ENCODE data around the gene FBN1.

Gene FBN1

DNA sequence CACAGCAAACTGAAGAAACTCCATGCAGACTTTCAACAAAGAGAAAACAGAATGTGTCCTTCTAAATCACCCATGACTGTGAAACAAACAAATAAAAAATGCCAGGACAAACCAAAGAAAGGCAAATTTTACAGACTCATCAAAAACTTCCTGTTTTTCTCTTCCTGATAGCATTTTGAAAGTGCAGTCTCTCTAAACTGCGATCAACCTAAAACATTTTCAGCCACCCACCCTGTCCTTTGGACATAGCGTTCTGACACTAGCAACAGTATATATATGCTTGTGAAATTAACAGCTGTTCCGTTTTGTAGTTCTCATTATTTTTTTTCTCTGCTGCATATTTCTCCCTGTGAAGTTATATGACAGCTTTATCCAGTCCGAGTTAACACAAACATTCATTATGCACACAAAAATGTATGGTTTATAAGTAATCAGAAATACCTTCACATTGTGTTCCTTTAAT is 151.7 kb downstream of the FBN1 start:
- no peak overlapping the region for H2BK12ac ChIP-seq (ENCODE audit: low read length)
- H2BK120ac ChIP-seq (ENCODE audit: low read depth, low read length), result no peak overlapping the region
- no peak overlapping the region for H3K14ac ChIP-seq (ENCODE audit: low read length)
- H3K23ac ChIP-seq (ENCODE audit: low read depth, low read length, poor library complexity), result no peak overlapping the region
- no peak overlapping the region for H3K4me3 ChIP-seq (ENCODE audit: low read length in 2 of 2)
- no peak overlapping the region for H3K4me2 ChIP-seq (ENCODE audit: insufficient read depth, low read length, poor library complexity, severe bottlenecking)
- H2BK15ac ChIP-seq (ENCODE audit: low read length), result no peak overlapping the region
- H4K8ac ChIP-seq (ENCODE audit: low read depth, low read length), result no peak overlapping the region
- H4K91ac ChIP-seq (ENCODE audit: low read depth, low read length, poor library complexity), result no peak overlapping the region
- H3K36me3 ChIP-seq (replicated peaks in 1 of 2; ENCODE audit: control insufficient read depth in 2 of 2, insufficient read depth in 2 of 2, low read length in 2 of 2), result peaks cover 6 to 62% of the 10 kb centered on the region in 2 donors
- H3K79me1 ChIP-seq (ENCODE audit: low read depth, low read length), result no peaks in the 10 kb centered on the region
- no peak overlapping the region for H3K18ac ChIP-seq (ENCODE audit: low read length)
- H2BK5ac ChIP-seq (ENCODE audit: low read length), result no peak overlapping the region
- no peaks in the 10 kb centered on the region for H3K9me3 ChIP-seq (replicated peaks in 1 of 2; ENCODE audit: control insufficient read depth in 2 of 2, insufficient read depth in 1 of 2, low read depth in 1 of 2, low read length in 2 of 2)
- no peaks in the 10 kb centered on the region for H3K4me1 ChIP-seq (ENCODE audit: control insufficient read depth in 2 of 2, insufficient read depth in 1 of 2, low read depth in 1 of 2, low read length in 2 of 2)
- H3K27ac ChIP-seq (replicated peaks; ENCODE audit: low read length), result no peak overlapping the region
- no peak for DNase-seq (ENCODE audit: low spot score)
- H3K4ac ChIP-seq (ENCODE audit: low read length), result no peak overlapping the region
- no CpG with 5 or more reads among the region's 4 CpGs for WGBS, 2 donors (ENCODE audit: extremely low coverage in 2 of 2, insufficient read length in 2 of 2, insufficient replicate concordance in 1 of 2)
- H3K27me3 ChIP-seq (ENCODE audit: control insufficient read depth in 3 of 3, insufficient read depth in 3 of 3, low read depth in 1 of 3, low read length in 3 of 3), result no peaks in the 10 kb centered on the region
- H2AK5ac ChIP-seq (ENCODE audit: low read depth, low read length), result no peak overlapping the region
- H2AFZ ChIP-seq (ENCODE audit: low read length), result no peak overlapping the region
- H3K9ac ChIP-seq (ENCODE audit: low read depth, low read length, poor library complexity), result no peak overlapping the region

GRCh38 chr15:48493084-48493762 is 152.3 kb downstream of the FBN1 start:
- no peak overlapping the region for H3K14ac ChIP-seq (ENCODE audit: low read length)
- H2AFZ ChIP-seq (ENCODE audit: low read length), result no peak overlapping the region
- H2BK120ac ChIP-seq (ENCODE audit: low read depth, low read length), result no peak overlapping the region
- no peak overlapping the region for H2AK5ac ChIP-seq (ENCODE audit: low read depth, low read length)
- H3K9me3 ChIP-seq (replicated peaks in 1 of 2; ENCODE audit: control insufficient read depth in 2 of 2, insufficient read depth in 1 of 2, low read depth in 1 of 2, low read length in 2 of 2), result no peaks in the 10 kb centered on the region
- H3K23ac ChIP-seq (ENCODE audit: low read depth, low read length, poor library complexity), result no peak overlapping the region
- no peaks in the 10 kb centered on the region for H3K27me3 ChIP-seq (ENCODE audit: control insufficient read depth in 3 of 3, insufficient read depth in 3 of 3, low read depth in 1 of 3, low read length in 3 of 3)
- no peak overlapping the region for H3K9ac ChIP-seq (ENCODE audit: low read depth, low read length, poor library complexity)
- H4K91ac ChIP-seq (ENCODE audit: low read depth, low read length, poor library complexity), result no peak overlapping the region
- H3K36me3 ChIP-seq (replicated peaks in 1 of 2; ENCODE audit: control insufficient read depth in 2 of 2, insufficient read depth in 2 of 2, low read length in 2 of 2), result peaks cover 8 to 66% of the 10 kb centered on the region in 2 donors
- H3K4ac ChIP-seq (ENCODE audit: low read length), result no peak overlapping the region
- no CpG with 5 or more reads among the region's 1 CpG for WGBS, 2 donors (ENCODE audit: extremely low coverage in 2 of 2, insufficient read length in 2 of 2, insufficient replicate concordance in 1 of 2)
- H3K79me1 ChIP-seq (ENCODE audit: low read depth, low read length), result no peaks in the 10 kb centered on the region
- no peak overlapping the region for H2BK15ac ChIP-seq (ENCODE audit: low read length)
- no peak for DNase-seq (ENCODE audit: low spot score)
- no peaks in the 10 kb centered on the region for H3K4me1 ChIP-seq (ENCODE audit: control insufficient read depth in 2 of 2, insufficient read depth in 1 of 2, low read depth in 1 of 2, low read length in 2 of 2)
- no peak overlapping the region for H3K4me3 ChIP-seq (ENCODE audit: low read length in 2 of 2)
- H2BK12ac ChIP-seq (ENCODE audit: low read length), result no peak overlapping the region
- H3K18ac ChIP-seq (ENCODE audit: low read length), result no peak overlapping the region
- no peak overlapping the region for H3K27ac ChIP-seq (replicated peaks; ENCODE audit: low read length)
- H4K8ac ChIP-seq (ENCODE audit: low read depth, low read length), result no peak overlapping the region
- no peak overlapping the region for H2BK5ac ChIP-seq (ENCODE audit: low read length)
- H3K4me2 ChIP-seq (ENCODE audit: insufficient read depth, low read length, poor library complexity, severe bottlenecking), result no peak overlapping the region

GRCh38 chr15:48486228-48486627 is 159.3 kb downstream of the FBN1 start:
- Histone ChIP-seq H3K14ac (ENCODE audit: low read length) (no peak overlapping the region), H3K4me3 (ENCODE audit: low read length in 2 of 2) (no peak overlapping the region), H2AK5ac (ENCODE audit: low read depth, low read length) (no peak overlapping the region), H3K27me3 (ENCODE audit: control insufficient read depth in 3 of 3, insufficient read depth in 3 of 3, low read depth in 1 of 3, low read length in 3 of 3) (peaks cover 0 to 1% (median 0%) of the 10 kb centered on the region in 3 experiments), H2AFZ (ENCODE audit: low read length) (no peak overlapping the region), H2BK120ac (ENCODE audit: low read depth, low read length) (no peak overlapping the region), H4K91ac (ENCODE audit: low read depth, low read length, poor library complexity) (no peak overlapping the region), H2BK12ac (ENCODE audit: low read length) (no peak overlapping the region), H2BK5ac (ENCODE audit: low read length) (no peak overlapping the region), H4K8ac (ENCODE audit: low read depth, low read length) (no peak overlapping the region), H3K4me1 (ENCODE audit: control insufficient read depth in 2 of 2, insufficient read depth in 1 of 2, low read depth in 1 of 2, low read length in 2 of 2) (no peaks in the 10 kb centered on the region), H3K36me3 (replicated peaks in 1 of 2; ENCODE audit: control insufficient read depth in 2 of 2, insufficient read depth in 2 of 2, low read length in 2 of 2) (peaks cover 20 to 65% of the 10 kb centered on the region in 2 donors), H3K79me1 (ENCODE audit: low read depth, low read length) (no peaks in the 10 kb centered on the region), H3K18ac (ENCODE audit: low read length) (no peak overlapping the region), H3K4ac (ENCODE audit: low read length) (no peak overlapping the region), H3K9me3 (replicated peaks in 1 of 2; ENCODE audit: control insufficient read depth in 2 of 2, insufficient read depth in 1 of 2, low read depth in 1 of 2, low read length in 2 of 2) (no peaks in the 10 kb centered on the region), H3K9ac (ENCODE audit: low read depth, low read length, poor library complexity) (no peak overlapping the region), H3K27ac (replicated peaks; ENCODE audit: low read length) (no peak overlapping the region), H3K23ac (ENCODE audit: low read depth, low read length, poor library complexity) (no peak overlapping the region), H2BK15ac (ENCODE audit: low read length) (no peak overlapping the region), H3K4me2 (ENCODE audit: insufficient read depth, low read length, poor library complexity, severe bottlenecking) (no peak overlapping the region)
- WGBS, 2 donors (ENCODE audit: extremely low coverage in 2 of 2, insufficient read length in 2 of 2, insufficient replicate concordance in 1 of 2), result no CpG with 5 or more reads among the region's 2 CpGs
- DNase-seq (ENCODE audit: low spot score), result no peak

- no peak overlapping the region for H3K23ac ChIP-seq (ENCODE audit: low read depth, low read length, poor library complexity)
- H3K18ac ChIP-seq (ENCODE audit: low read length), result no peak overlapping the region
- no peaks in the 10 kb centered on the region for H3K27me3 ChIP-seq (ENCODE audit: control insufficient read depth in 3 of 3, insufficient read depth in 3 of 3, low read depth in 1 of 3, low read length in 3 of 3)
- H3K4me2 ChIP-seq (ENCODE audit: insufficient read depth, low read length, poor library complexity, severe bottlenecking), result no peak overlapping the region
- H3K4me1 ChIP-seq (ENCODE audit: control insufficient read depth in 2 of 2, insufficient read depth in 1 of 2, low read depth in 1 of 2, low read length in 2 of 2), result no peaks in the 10 kb centered on the region
- no peak overlapping the region for H2AK5ac ChIP-seq (ENCODE audit: low read depth, low read length)
- no peak overlapping the region for H2AFZ ChIP-seq (ENCODE audit: low read length)
- no CpG with 5 or more reads among the region's 2 CpGs for WGBS, 2 donors (ENCODE audit: extremely low coverage in 2 of 2, insufficient read length in 2 of 2, insufficient replicate concordance in 1 of 2)
- H3K9ac ChIP-seq (ENCODE audit: low read depth, low read length, poor library complexity), result no peak overlapping the region
- H3K4me3 ChIP-seq (ENCODE audit: low read length in 2 of 2), result no peak overlapping the region
- no peaks in the 10 kb centered on the region for H3K79me1 ChIP-seq (ENCODE audit: low read depth, low read length)
- peaks cover 9 to 39% of the 10 kb centered on the region in 2 donors for H3K36me3 ChIP-seq (replicated peaks in 1 of 2; ENCODE audit: control insufficient read depth in 2 of 2, insufficient read depth in 2 of 2, low read length in 2 of 2)
- H3K27ac ChIP-seq (replicated peaks; ENCODE audit: low read length), result no peak overlapping the region
- no peaks in the 10 kb centered on the region for H3K9me3 ChIP-seq (replicated peaks in 1 of 2; ENCODE audit: control insufficient read depth in 2 of 2, insufficient read depth in 1 of 2, low read depth in 1 of 2, low read length in 2 of 2)
- H4K8ac ChIP-seq (ENCODE audit: low read depth, low read length), result no peak overlapping the region
- H4K91ac ChIP-seq (ENCODE audit: low read depth, low read length, poor library complexity), result no peak overlapping the region
- no peak overlapping the region for H2BK12ac ChIP-seq (ENCODE audit: low read length)
- no peak overlapping the region for H2BK5ac ChIP-seq (ENCODE audit: low read length)
- no peak overlapping the region for H2BK120ac ChIP-seq (ENCODE audit: low read depth, low read length)
- no peak overlapping the region for H2BK15ac ChIP-seq (ENCODE audit: low read length)
- DNase-seq (ENCODE audit: low spot score), result no peak
- H3K4ac ChIP-seq (ENCODE audit: low read length), result no peak overlapping the region
- H3K14ac ChIP-seq (ENCODE audit: low read length), result no peak overlapping the region
These were observed 163.7 kb downstream of the FBN1 start for GRCh38 chr15:48481802-48482201.
